Left renal pelvis (tissue), 4 donors: ENCODE results near the gene KSR1. TPM values are rescaled to one million over a fixed set of nuclear protein-coding genes. Genes with fewer than 3 reads are reported as not detected.
"Not testable (repeated sequence)": the region's sequence is repeated elsewhere in the genome, so short reads cannot be mapped to it uniquely, and the experiment has no call there.

Source experiments
- DNase-seq, 4 donors: peaks; one replicate each; pipeline ENCODE4 v3.0.0-alpha.2; 2013; ENCODE audit warnings: low read depth in 4 of 4, low spot score in 3 of 4
- polyA plus RNA-seq, 4 donors: library from polyadenylated mRNA; unstranded; fragments of 120-200 nt; gene quantifications; one replicate each; pipeline ENCODE4 v1.2.1, GENCODE V29; 2013; ENCODE audit not compliant: insufficient read length in 4 of 4

The KSR1 gene
- polyA plus RNA-seq, 4 donors = 33.9 to 72.8 (median 43.1) TPM

GRCh38 chr17:27452828-27453227 is 3.4 kb upstream of the KSR1 start:
- no peak for DNase-seq

GRCh38 chr17:27453471-27453870 is 2.8 kb upstream of the KSR1 start:
- DNase-seq = no peak

- DNase-seq = no peak
These were observed 2.2 kb upstream of the KSR1 start for GRCh38 chr17:27454089-27454488.

- no peak for DNase-seq
These were observed 873 bp upstream of the KSR1 start for GRCh38 chr17:27455236-27455913.

GRCh38 chr17:27456681-27457359 is 572 bp downstream of the KSR1 start:
- DNase-seq = peak in 1 of 4 donors; percentile 36

GRCh38 chr17:27457360-27457715 is 1.1 kb downstream of the KSR1 start:
- DNase-seq = no peak

- no peak for DNase-seq
These were observed 1.7 kb downstream of the KSR1 start for GRCh38 chr17:27457731-27458523.

GRCh38 chr17:27458524-27458908 is 2.3 kb downstream of the KSR1 start:
- DNase-seq = no peak

- no peak for DNase-seq
These were observed 3.2 kb downstream of the KSR1 start for GRCh38 chr17:27459433-27459832.

GRCh38 chr17:27460196-27460725 is 4.0 kb downstream of the KSR1 start:
- DNase-seq = no peak

GRCh38 chr17:27461192-27461859 is 5.1 kb downstream of the KSR1 start:
- DNase-seq = no peak

GRCh38 chr17:27462149-27462548 is 5.9 kb downstream of the KSR1 start:
- DNase-seq = no peak

GRCh38 chr17:27462714-27463113 is 6.5 kb downstream of the KSR1 start:
- DNase-seq = no peak

- no peak for DNase-seq
These were observed 7.0 kb downstream of the KSR1 start for GRCh38 chr17:27463235-27463677.

GRCh38 chr17:27464019-27464418 is 7.8 kb downstream of the KSR1 start:
- DNase-seq = not testable (repeated sequence)

- DNase-seq = no peak
These were observed 8.2 kb downstream of the KSR1 start for GRCh38 chr17:27464431-27464830.

GRCh38 chr17:27465875-27466274 is 9.6 kb downstream of the KSR1 start:
- DNase-seq = not testable (repeated sequence)

GRCh38 chr17:27466376-27466742 is 10.1 kb downstream of the KSR1 start:
- DNase-seq = no peak

GRCh38 chr17:27466743-27467375 is 10.6 kb downstream of the KSR1 start:
- no peak for DNase-seq

GRCh38 chr17:27469256-27469655 is 13.0 kb downstream of the KSR1 start:
- DNase-seq = no peak
